GM20431 (cell line): ENCODE data around the gene MRPL40.

Source experiments
- in situ Hi-C: fragments of 300-500 bp; cut with MseI, MboI; formaldehyde crosslinking; loops from one replicate; pipeline ENCODE4 v1.15.0; 2020; ENCODE audit warnings: low sequenced_read_pairs; ENCODE audit not compliant: unreplicated experiment

The MRPL40 gene

GRCh38 chr22:19432133-19432851, at the start of gene MRPL40:
Gene MRPL40, plus strand, starts transcription at chr22:19432545. Its CDS starts 10 bp downstream, at chr22:19432555.
- in situ Hi-C loops: no loop called here

- in situ Hi-C loops: no loop called here
Observed at GRCh38 chr22:19383292-19383691, 49.1 kb upstream of the MRPL40 start.

DNA sequence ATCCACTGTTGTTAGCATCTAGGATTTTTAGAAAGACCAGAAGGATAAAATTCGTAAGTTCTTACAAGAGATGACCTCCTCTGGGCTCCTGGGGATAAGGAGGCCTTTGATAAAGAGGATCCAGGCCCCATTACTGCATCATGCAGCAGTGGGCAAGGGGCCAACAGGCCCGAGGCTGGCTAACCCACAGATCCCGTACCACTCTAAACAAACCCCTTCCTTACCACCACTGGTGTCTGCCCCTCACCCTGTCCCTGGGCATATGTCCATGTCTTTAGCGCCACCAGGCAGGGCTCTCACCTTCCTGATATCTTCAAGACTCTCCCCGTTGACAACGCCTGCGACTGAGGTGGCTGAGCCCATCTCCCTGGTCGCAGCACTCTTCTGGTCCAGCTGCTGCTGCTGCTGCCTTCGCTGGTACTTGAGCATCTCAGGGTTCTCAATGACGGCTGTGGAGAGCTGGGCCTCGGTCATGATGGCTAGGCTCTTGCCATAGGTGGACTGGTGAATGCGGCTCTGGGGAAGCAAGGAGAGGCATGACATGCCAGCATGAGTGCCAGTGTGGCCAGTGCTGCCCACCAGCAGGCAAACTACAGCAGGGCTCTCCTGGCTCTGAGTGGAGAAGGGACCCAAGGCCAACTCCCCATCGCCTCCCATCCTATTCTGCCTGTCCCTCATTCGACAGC, 47.0 kb upstream of the MRPL40 start:
- in situ Hi-C loops: no loop called here

DNA sequence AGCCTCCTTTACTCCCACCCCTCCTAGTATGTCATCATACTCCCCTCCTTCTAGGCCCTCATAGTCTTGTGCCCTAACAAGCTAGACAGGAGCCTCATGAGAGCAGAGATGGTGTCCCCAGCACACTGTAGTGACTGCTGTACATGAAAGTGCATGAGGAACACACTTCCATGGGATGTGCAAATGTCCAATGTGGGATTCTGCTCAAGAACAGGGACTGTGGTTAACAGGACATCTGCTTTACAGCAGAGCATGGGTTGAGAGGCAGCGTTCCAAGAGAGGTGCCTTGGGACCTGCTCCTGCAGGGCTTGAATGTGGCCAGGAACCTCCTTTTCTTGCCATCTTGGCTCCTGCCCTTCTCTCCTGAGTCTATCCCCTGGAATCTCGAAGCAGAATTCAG, 46.1 kb upstream of the MRPL40 start:
- in situ Hi-C loops: no loop called here

- in situ Hi-C loops: no loop called here
Observed at GRCh38 chr22:19387038-19387437, 45.3 kb upstream of the MRPL40 start.

GRCh38 chr22:19387575-19387974, 44.8 kb upstream of the MRPL40 start:
- in situ Hi-C loops: no loop called here

GRCh38 chr22:19393704-19394103, 38.6 kb upstream of the MRPL40 start:
- in situ Hi-C loops: no loop called here

GRCh38 chr22:19394274-19395050, 37.9 kb upstream of the MRPL40 start:
- in situ Hi-C loops: no loop called here

GRCh38 chr22:19395276-19395675, 37.1 kb upstream of the MRPL40 start:
- in situ Hi-C loops: no loop called here

GRCh38 chr22:19396561-19396933, 35.8 kb upstream of the MRPL40 start:
- in situ Hi-C loops: no loop called here

GRCh38 chr22:19396934-19397733, 35.2 kb upstream of the MRPL40 start:
- in situ Hi-C loops: no loop called here

- in situ Hi-C loops: no loop called here
Observed at GRCh38 chr22:19397734-19398104, 34.6 kb upstream of the MRPL40 start.

DNA sequence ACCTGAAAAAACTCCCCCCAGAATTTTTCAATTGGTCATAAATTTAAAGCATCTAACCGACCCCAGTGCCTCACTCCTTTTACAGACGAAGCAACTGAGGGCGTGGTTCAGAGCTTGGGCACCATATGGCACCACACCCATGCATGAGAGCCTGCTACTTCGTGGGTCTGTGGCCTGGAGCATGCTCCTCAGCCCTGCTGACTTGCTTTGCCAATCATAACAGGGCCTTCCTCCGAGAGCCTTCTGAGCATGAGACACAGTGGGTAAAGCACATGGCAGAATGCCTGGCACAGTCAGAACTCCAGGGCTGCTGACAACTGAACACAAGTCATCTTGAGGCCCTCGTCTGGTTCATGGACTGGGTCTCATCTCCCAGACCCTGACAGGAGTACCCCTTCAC, 34.1 kb upstream of the MRPL40 start:
- in situ Hi-C loops: no loop called here

DNA sequence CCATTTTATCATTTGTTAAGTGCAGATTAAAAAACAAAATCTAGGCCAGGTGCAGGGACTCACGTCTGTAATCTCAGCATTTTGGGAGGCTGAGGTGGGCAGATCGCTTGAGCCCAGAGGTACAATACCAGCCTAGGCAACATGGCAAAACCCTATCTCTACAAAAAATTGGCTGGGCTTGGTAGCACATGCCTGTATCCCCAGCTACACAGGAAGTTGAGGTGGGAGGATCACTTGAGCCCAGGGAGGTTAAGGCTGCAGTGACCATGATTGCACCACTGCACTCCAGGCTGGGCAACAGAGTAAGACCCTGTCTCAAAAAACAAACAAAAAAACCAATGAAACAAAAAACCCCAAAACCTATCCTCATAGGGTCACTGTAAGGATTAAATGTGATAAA, 33.7 kb upstream of the MRPL40 start:
- in situ Hi-C loops: no loop called here

DNA sequence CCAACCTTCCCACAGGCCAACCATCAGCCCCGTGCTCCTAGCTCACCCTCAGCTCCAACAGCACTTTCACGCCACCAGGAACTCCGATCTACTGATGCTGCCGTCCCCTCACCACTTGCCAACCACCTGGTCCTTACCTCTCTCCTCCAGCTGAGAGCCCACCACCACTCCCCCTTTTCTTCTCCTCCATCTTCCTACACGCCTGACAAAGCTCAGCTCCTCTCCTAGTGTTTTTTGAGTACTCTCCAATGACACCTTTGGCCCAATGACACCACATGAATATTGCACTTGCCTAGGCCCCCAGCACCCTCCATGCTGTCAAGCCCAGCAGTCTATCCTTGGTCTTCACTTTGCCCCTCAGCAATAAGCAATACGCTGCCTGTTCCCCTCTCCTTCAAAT, 31.5 kb upstream of the MRPL40 start:
- in situ Hi-C loops: no loop called here

DNA sequence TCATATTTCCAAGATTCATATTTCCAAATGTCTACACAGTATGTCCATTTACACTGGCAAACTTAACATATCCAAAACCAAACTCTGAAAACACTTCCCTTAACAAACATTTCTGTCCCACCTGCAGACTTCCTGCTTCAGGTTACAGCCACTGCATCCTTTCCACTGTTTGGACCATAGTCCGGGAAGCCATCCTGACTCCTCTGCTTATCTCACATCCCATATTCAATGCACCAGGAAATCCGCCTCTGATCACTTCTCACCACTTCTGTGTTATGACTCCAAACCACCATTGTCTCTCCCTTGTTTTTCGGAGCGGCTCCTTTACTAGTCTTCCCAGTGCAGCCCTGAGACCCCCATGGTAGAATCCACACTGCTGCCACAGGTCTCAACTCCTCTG, 30.9 kb upstream of the MRPL40 start:
- in situ Hi-C loops: no loop called here

DNA sequence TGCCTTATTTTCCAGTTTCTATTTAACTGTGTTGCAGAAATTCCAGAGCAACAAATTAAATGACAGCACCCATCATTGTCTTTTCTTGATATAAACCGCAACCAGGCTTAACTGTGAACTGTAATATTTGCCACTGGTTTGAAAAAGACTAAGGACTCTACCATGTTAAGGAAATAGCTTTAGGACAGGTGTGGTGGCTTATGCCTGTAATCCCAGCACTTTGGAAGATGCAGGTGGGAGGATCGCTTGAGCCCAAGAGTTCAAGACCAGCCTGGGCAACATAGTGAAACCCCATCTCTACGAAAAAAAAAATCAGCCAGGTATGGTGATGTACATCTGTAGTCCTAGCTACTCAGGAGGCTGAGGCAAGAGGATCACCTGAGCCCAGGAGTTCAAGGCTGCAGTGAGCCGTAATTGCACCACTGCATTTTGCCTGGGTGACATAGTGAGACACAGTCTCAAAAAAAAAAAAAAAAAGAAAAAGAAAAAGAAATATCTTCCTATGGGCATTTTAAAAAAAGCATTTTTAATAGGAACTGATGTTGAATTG, 29.6 kb upstream of the MRPL40 start:
- in situ Hi-C loops: no loop called here

GRCh38 chr22:19404676-19405075, 27.7 kb upstream of the MRPL40 start:
- in situ Hi-C loops: no loop called here

DNA sequence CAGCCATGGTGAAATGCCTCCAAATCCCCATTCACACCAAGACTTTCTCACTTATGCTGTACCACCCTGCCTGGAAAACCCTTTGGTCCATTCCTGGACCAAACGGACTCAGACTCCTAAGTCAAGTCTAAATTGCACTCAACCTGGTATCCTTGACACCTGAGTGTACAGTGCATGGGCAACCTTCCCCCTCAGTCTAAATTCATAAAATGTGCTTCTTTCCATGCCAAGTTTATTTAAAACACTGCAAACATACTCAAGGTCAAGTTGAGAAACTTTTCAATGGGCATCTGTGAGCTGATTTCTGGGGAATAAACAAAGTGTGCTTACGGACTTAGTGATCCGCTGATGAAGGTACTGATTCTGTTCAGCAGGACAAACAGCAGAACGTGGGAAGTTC, 27.2 kb upstream of the MRPL40 start:
- in situ Hi-C loops: no loop called here

DNA sequence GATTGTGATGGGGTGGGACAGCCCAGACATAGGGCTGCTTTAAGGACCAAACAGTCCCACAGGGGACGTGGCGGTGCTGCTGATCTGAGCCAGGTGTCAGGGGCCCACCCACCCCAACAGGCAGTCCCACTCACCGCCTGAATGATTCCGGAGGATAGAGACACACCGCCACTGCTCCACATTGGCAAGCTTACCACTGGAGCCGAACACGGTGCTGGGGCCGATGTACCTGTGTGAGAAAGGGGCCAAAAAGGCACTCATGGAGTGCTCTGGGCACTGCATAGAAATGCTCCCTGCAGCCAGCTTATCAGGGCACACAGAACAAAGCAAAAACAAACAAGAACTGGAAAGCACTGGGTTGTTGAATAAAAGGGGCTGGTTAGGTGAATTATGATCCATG, 26.7 kb upstream of the MRPL40 start:
- in situ Hi-C loops: no loop called here
